Hematopoietic multipotent progenitor cell treated with erythropoietin and hydrocortisone succinate and interleukin-3 and kit ligand, for 15 days (in vitro differentiated cells): ENCODE data around the gene FAM53A.

Source experiments
- DNase-seq: peaks from one replicate; pipeline ENCODE4 v3.0.0-alpha.2; 2015; ENCODE audit warnings: low spot score

Gene FAM53A

GRCh38 chr4:1593881-1594345 is 90.2 kb downstream of the FAM53A start:
- no peak for DNase-seq

GRCh38 chr4:1593458-1593857 is 90.7 kb downstream of the FAM53A start:
- no peak for DNase-seq

GRCh38 chr4:1592709-1593417 is 91.2 kb downstream of the FAM53A start:
- no peak for DNase-seq

- peak; percentile 49 for DNase-seq
Observed at GRCh38 chr4:1592068-1592708, 91.9 kb downstream of the FAM53A start.

GRCh38 chr4:1591107-1591506 is 93.0 kb downstream of the FAM53A start:
- peak; percentile 9 for DNase-seq

GRCh38 chr4:1590244-1590643 is 93.9 kb downstream of the FAM53A start:
- peak; percentile 93 for DNase-seq
